ENCODE data around the gene PLXNA4.

- no peak for TF ChIP-seq ESRRA (IDR thresholded peaks at IDR 0.05; ENCODE audit: borderline replicate concordance, low read length)
- no peak for TF ChIP-seq EP300 (IDR thresholded peaks at IDR 0.05)
- TF ChIP-seq CTCF (IDR thresholded peaks at IDR 0.05) = no peak
- no peak for TF ChIP-seq RFX5 (IDR thresholded peaks at IDR 0.05)
- TF ChIP-seq BHLHE40 (IDR thresholded peaks at IDR 0.05; ENCODE audit: low read depth, low read length) = no peak
- TF ChIP-seq NPAS2 (CRISPR knock-in tag; IDR thresholded peaks at IDR 0.05; ENCODE audit: borderline replicate concordance) = no peak
- TF ChIP-seq USF2 (IDR thresholded peaks at IDR 0.05) = no peak
- no peak for TF ChIP-seq RAD21 (conservative IDR thresholded peaks at IDR 0.05 in 1 of 2, IDR thresholded peaks at IDR 0.05 in 1 of 2)
- no peak for TF ChIP-seq POLR2A (IDR thresholded peaks at IDR 0.05; ENCODE audit: low read length)
- no peak for TF ChIP-seq EHMT2 (IDR thresholded peaks at IDR 0.05; ENCODE audit: low read depth)
These were observed 55.5 kb downstream of the PLXNA4 start for GRCh38 chr7:132520591-132521280.

All from A549 (cell line).